Measurements from ENCODE around the gene EHBP1.

Gene EHBP1

DNA sequence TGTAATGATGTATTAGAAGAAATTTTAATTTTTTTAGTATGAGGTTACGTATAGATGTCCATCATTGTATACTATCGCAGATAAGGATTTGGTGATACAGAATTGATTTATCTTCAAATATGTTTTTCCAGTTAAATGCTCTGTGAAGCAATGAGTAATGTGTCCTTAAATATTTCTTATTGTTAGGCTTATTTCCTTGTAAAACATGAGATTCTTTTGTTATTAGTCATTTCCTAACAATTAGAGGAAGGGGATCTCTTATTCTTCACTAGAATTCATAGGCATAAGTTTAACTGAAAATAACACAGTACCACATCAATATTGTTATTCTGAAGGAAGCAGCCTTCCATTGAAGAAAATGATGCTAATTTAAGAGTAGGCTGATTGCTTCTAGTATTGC, 329.7 kb downstream of the EHBP1 start:
- no peak for DNase-seq

DNA sequence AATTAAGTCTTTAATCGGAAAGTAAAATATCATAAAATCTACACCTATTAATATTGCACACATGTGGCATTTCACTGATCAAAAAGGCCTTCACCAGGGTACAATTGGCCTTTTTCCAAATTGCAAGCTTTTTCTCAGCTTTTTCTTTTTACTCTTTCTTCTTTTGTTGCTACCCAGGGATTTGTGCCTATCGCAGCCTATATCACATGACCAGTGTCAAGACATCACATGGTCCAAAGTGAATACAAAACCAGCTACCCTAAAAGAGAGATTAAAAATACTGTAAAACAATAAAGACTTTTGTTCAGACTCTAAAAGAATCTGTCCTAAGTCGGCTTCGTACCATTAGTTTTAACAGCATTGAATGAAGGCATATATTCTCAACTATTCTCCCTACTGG, 330.1 kb downstream of the EHBP1 start:
- DNase-seq = no peak

DNA sequence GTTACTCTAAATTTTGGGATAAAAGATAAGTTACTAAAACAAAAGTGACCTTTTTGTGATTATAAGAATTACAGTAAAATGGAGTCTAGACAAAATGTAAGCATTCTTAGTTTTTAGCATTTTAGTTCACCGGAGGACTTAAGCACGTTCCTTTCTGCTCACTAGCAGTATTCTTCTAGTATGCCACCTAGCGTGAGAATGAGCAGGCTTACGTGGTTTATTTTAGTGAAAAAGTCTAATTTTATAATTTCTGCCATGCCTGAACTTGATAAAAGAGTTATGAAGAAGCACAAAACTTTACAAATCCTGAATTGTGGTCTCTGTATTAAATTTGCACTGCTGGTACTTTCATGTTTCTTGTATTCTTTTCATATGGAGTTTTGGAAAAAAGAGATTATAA, 332.5 kb downstream of the EHBP1 start:
- no peak for DNase-seq

DNA sequence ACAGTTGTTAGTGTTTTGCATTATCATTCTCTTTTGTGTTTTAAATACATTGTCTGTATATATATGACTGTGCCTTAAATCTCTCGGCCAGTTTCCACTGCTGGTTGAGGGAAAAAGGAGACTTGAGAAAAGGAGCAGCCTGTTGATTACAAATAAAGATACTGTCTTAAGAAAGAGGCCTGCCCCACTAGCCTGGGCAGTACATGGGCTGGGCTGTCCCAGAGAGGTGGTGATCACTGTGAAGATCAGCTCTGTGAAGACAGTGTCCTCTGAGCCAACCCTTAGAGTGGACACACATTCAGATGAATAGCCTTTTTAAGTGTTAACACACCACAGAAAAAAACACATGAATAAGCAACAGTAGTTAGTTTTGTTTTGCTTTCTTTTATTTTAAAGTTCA, 335.1 kb downstream of the EHBP1 start:
- DNase-seq = no peak

DNA sequence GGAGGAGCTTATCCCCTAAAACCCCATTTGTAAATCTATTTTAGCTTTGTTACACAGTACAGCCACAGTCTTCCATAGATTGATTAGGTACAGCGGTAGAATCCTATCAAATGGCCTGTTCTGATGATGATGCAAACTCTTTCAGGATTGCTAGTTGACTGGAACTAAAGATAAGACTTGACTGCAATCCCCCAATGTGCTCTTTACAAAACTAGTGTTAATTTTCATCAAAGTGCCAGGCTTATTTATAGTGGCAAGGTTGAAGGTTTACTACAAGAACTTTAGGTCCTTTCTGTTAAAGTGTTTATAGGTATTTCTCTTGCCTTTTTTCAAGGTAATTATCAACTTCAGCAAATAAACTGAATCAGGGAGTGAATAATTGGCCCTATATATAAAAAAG, 336.1 kb downstream of the EHBP1 start:
- no peak for DNase-seq

DNA sequence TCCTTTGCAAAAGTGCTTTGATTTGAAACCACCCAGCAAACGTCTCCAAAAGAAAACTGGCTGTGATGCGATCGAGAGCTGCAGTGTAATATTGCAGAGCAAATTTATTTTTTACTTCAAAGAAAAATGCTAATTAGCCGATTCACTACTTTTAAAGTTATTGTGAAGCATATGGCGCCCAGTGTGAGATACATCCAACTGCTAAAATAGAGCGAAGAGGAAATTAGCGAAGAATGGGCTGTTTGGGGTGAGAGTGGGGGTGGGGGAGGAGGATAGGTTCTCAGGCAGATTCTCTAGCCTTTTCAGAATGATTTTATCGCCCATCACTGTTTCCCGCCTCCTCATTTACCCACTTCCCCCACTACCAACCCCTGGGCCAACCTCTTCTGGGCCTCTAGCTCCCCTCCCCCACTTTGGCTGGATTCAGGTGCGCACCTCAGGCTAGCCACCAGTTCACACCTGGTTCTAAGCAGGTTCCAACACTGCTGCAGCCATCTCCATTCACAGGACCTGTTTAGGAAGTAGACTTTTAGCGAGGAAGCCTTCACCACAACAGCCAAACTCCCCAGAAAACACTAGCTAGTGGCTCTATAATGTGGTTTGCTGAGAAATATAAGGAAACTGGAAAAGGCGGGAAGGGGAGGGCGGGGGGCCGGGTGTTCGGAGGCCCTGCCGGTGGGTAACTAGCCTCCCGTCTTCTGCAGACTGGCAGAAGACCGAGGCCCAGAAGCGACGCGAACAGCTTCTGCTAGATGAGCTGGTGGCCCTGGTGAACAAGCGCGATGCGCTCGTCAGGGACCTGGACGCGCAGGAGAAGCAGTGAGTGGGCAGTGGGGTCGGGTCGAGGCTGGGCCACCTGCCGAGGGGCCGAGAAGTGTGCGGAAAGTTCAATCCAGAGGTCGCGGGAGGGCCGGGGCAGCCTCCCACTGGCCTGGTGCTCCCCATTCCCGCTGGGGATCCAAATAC, 339.1 kb downstream of the EHBP1 start:
- DNase-seq = no peak

DNA sequence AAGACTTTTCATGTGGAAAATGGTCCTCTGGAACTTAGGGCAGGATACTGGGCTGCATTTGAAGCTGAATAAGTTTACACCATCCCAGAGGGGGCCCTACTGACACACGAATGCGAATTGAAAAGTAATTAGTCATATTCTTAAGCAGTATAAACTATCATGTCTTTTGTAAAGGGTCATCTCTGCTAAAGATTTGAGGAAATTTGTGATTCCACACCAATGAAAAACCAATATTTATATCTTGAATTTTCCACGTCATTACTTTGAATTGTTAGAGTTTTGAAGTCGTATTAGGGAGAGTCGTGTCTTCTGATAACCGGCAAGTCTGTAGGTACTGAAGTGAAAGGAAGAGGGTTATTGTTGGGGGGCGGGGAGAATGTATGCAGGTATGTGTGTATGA, 341.0 kb downstream of the EHBP1 start:
- DNase-seq = no peak

DNA sequence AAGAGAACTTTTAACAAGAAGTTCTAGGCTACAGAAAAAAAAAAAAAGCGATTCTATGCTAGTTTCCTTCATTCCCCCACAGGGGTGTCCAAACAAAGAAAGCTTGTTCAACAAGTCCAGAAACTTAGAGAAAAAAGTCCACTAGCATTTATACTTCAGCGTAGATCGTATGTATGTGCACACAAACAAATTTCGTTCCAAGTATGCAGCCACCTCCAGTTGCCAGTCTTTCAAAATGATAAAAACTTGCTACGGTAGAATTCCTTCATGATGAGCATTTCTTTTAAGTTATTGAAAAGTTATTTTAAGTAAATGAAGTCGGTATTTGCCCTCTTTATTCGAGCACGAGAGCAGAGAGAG, 341.4 kb downstream of the EHBP1 start:
- no peak for DNase-seq

DNA sequence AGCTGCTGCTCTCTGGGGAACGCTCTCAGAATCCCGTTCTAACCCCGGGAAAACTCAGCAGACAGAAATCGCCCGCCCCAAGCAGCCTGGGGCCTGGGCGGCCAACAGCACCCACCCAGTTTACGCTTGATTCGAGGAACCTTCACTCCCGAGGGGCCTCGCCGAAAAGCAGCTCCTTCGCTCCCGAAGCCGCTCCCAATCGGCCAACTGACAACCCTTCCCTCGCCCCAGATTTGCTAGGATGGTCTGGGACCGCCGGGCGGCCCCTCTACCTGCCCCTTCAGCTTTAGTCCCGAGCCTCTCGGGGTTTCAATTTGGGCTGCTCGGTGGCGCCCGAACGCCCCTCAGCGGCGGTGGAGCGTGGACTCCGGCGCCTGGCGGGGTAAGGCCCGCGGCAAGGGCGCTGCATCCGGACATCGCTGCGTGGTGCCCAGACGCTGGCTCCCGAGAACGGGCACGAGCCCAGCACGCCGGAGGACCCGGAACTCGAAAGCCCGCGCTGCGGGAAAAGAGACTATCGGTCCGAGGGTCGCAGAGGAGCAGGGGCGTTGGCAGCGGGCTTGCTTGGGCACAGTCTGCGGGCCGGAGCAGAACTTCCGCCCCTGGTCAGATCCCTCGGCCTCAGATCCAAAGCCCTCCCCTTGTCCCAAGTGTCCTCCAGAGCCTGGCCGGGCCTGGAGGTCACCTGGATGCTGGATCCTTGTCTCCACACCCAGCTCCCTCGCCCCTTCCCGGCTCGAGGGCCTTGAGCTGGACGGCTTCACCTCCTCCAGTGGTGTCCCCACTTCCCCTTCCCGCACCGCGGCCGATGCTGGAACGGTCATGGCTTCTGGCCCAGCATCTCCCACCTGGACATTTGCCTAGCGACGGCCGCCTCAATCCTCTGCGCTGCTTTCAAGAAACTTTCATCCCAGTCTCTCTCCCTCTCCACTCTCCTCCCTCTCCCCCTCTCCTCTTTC, 342.1 kb downstream of the EHBP1 start:
- DNase-seq = no peak

DNA sequence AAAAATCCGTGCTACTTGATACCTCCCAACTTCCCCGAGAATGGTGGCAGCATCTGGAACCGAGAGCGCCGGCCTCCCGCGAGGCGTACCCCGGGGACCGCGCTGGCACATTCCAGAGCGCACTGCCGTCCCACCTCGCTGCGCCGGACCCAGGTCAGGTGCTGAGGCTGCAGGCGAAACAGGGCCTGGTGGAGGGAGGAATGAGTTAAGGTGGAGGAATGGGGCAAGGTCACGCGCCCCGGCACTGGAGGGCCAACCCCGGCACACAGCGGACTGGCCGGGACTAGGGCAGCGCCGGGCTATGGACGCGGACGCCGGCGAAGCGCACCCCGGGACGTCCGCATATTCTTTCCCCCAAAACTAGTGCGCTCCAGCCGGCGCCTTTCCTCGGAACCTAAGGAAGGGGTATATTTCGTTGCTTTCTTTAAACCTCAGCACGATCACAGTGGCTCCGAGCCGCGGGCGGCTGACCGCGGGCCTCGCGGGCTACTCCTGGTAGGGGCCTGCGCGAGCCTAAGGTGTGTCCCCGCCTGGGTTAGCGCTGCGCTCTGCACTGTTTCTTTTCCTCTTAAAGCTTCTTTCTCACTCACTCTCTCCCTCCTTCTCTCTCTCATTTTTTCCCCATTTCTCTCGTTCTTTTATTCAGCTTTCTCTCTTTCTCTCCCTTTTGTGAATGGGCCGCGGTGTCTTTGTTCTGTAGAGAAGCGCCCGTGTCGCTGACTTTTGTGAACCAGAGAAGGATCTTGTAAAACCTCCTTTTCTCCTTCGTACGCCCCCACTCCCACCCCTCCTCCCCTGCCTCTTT, 343.1 kb downstream of the EHBP1 start:
- no peak for DNase-seq

DNA sequence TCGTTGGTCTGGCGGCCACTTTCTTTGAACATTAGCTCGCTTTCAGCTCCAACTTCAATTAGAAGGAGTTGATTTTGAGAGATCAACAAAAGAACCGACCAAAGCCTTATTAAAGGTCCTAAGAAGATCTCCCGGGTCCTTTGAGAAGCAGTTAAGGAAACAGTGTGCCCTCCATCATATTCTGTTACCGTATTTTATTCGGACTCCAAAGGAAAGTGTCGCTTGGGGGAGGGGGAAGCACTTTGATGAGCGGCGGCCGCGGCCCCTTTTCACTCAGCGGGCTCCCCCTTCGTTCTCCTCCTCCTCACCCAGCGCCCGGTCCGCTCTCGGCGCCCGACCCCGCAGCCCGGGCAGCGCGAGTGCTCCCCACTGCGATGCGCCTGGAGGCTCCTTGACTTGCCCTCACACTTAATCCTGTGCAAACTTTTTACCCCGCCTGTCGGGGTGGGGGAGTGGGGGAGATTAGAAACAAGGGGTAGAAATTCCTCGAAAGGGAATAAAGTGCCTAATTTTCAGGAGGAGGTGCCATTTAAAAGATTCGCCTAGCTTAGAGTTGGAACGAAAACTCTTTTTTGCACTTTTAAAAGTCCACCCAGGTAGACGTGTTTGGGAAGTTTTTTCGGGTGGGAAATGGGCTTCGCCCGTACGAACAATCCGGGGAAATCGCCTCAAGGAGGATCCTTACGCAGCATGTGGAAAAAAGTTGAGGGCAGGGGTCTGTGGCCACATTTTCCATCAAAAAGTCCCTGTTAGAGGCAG, 343.9 kb downstream of the EHBP1 start:
- no peak for DNase-seq

DNA sequence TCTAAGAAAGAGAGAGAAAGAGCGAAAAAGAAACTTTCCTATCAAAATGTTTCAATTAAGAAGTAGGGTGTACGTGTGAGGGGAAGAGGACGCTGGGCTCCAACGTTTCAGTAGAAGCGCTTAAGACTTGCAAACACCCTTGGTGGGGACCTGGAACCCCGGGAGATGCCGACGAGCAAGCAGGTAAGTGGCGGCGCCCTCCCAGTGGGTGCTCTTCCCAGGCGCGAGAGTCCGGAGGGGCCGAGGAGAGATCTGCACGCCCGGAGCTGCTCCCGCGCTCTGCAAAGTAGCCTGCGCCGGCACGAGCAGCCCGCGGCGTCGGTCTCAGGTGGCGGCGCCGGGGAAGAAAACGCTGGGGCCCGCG, 344.4 kb downstream of the EHBP1 start:
- DNase-seq = no peak

DNA sequence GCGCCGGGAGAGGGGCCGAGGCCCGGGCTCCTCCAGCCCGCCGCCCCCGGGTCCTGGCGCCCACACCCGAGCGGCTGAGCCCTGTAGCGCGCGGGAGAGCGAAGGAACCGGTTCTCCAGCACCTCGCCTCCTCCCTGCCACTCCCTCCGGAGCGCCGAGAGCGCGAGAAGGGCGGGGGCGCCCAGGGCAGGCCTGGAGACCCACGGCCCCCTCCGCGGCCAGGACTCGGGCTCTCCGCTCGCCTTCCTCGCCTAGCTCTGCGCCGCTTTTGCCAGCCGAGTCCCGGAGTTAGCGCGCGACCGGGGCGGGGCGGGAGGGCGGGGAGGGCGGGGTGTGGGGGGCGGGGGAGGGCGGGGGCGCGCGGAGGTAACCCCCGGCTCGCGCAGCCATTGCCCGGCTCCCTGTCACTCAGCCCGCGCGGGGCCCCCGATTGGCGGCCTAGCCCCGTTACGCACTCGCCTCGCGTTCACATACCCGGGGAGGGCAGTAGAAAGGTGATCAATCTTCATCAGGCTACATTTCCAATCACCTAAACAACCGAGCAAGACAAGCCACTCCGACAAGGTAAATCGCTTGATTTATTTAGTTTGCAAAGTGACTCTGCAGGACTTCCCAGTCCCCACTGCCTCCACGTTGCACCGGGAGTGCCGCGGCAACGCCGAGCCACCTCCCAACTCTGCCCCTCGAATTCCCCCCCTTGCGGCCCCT, 345.0 kb downstream of the EHBP1 start, which contains the start of gene OTX1:
TSS of gene OTX1 (plus strand) at position 497 of the 708 bp plus-strand sequence. CDS start 2,161 bp downstream, outside the sequence.
- peak; percentile 75 for DNase-seq

DNA sequence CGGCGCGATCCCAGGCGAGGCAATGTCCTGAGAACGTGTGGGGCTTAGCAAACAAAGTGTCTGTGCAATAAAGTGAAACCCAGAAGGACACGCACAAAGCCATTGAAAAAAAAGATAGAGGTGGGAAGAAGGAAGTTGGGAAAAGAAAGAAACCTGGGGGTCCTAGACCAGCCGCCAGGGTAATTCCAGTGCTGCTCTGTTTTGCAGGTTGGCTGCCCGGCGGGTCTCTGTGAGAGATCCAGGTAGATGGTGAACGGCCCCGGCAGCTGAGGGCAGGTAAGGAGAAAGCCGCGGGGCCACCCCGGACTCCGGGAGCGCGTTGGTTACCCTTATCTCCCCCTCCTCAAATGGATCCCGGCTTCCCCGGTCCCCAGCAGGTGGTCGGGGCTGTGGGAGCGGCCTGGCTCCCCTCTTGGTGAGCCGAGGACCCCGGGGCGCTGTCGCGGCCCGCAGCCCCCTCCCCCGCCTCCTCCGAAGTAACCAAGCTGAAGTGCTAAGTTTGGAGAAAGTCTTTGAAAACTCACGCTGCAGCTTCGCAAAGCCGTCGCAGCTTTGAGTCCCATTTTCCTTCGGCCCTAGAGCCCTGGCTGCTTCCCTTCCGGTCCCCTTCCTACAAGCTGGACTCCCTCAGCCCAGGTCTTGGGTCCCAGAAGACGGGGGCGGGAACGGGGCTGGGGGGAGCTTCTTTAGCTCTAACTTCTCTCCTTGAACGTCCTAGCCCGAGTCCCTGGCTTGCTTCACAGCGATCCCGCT, 345.7 kb downstream of the EHBP1 start:
- DNase-seq = no peak

DNA sequence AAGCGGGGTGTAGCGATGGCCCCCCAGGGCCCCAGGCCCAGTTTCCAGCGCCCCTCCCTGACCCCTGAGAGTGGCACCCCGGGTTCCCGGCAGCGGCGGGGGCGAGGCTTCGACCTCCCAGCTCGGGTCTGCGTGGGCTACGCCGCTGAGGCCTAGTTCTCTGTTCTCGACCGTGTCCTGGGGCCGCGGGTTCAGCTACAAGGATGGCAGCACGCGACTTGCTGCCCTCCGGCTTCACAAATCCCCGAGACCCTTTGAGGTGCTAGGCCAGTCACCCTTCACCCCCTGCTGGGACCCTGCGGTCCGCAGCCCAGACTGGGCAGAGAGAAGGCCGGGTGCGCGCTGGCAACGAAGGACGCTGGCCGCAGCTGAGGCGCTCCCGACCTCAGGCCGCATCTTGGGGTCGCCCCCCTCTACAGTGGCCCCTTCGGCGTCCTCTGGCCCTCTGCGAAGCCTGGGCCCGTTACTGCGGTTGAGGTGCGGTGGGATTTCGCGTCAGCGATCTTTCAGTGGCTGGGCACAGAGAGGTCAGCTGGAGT, 346.4 kb downstream of the EHBP1 start:
- no peak for DNase-seq

DNA sequence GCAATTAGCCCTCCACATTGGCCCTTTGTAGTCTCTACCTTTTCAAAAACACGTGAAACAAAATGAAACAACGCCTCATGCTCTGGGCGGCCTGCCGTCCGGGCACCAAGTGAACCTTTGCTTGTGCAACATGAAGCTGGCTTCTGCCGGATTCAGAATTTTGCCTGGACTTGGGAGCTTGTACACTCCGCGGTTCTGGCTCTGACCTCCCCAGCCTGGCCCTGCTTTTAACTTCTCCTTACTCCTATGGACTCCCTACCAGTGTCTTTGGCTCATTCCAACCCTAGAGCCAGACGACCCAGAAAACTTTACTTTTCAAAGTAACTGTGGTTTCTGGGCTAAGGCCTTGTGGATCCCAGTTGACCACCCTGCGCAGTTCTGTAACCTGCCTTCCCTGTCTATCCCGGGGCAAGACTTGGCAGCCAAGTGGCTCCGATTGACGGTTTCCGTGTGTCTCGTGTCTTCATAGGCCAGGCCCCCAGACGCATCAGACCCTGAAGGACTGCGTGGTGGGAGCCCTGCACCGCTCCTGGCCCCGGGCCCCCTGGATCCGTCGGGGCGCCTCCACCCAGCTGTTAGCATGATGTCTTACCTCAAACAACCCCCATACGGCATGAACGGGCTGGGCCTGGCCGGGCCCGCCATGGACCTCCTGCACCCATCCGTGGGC, 347.0 kb downstream of the EHBP1 start:
- no peak for DNase-seq

DNA sequence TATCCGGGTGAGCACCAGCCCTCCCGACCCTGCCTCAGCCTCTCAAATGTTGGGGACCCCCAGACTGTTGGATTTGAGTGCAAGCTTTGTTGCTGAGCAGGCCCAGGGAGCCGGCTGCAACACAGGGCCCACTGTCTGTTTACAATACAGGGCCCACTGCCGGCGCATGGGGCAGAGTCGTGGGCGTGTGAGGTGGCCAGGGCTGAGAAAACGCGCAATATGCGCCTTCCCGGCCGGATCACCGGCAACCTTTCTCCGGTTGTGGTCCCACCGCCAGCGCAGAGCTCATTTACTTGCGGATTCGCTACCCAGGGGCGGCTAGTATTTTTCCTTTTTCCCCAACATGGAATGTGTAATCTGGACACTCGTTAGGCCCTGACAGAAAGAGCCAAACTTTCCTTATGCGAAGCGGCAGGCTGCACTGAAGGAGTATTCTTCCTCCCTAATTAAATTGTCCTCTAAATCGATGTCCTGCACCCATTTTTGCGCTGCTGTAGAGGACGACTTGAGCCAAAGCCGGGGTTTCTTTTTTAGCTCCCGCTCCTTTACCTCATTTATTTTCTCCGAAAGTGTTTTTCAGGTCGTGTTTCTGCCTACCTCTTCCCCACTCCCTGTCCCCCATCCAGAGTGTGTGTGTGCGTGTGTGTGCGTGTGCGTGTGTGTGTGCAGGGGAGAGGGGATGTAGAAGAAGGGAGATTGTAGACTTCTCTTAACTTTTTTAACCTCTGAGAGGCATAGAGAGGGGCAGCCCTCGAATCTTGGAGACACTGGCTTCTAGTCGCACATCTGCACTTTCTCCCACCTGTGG, 347.8 kb downstream of the EHBP1 start:
- no peak for DNase-seq

DNA sequence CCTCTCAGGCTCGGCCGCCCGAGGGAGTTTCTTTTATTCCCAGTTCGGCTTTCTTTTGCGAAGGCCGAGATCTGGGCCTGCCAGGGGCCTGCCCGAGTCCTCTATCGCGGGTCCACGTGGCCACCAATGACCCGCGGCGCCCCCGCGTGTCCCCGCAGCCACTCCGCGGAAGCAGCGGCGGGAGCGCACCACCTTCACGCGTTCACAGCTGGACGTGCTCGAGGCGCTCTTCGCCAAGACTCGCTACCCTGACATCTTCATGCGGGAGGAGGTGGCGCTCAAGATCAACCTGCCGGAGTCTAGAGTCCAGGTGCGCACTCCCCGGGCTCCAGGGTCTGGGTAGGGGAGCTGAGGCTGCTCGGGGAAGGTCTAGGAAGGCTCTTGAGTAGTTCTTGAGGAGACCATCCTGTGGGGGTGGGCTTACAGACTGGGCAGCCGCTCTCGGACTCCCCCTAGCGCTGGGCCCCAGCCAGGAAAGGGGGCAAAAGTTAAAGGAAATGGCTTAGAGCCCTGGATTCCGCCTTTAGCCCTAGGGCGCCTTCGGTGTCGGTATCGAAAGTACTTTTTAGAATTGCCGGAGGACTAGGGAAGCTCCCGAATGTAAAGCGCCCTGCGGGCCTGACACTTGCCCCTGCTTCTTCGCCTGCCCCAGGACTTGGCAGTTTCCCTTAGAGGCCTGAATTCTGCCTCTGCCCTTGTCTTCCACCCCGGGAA, 348.5 kb downstream of the EHBP1 start:
- no peak for DNase-seq

Data from NCI-H187 treated with DMSO at 0.1 percent for 48 hours (cell line).